GM10266 (cell line): ENCODE results near the gene VPS26B.
A peak's percentile ranks its signal among the peaks of the same experiment; 100 is the strongest.

Experiments used
- DNase-seq: peaks from one replicate; pipeline ENCODE4 v3.0.0; 2012; ENCODE audit errors: extremely low spot score
- CTCF ChIP-seq: IDR thresholded peaks from 2 replicates; pipeline ENCODE4 v1.5.1; 2012; ENCODE audit warnings: mild to moderate bottlenecking, low read depth; ENCODE audit not compliant: control insufficient read depth, insufficient read depth; ENCODE audit errors: missing control alignments

The VPS26B gene

GRCh38 chr11:134243913-134244312 is 19.4 kb downstream of the VPS26B start:
- no peak for DNase-seq
- TF ChIP-seq CTCF, result no peak

- peak; percentile 55 for TF ChIP-seq CTCF
- DNase-seq, result peak; percentile 34
Observed at GRCh38 chr11:134244593-134244992, 20.1 kb downstream of the VPS26B start.

DNA sequence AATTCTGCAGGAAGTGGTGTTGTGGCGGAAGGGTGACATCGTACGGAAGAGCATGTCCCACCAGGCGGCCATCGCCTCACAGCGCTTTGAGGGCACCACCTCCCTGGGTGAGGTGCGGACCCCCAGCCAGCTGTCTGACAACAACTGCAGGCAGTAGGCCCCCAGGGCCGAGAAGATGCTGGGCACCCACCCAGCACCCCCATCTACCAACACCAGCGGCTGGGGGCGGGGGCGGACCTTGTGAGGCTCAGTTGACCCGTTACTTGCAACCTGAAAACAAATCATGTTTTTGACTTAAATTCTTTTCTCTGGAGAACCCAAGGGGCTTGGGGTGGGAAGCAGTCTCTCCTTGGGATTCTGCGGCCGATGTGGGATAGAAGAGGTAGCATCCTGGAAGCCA is 21.0 kb downstream of the VPS26B start:
- no peak for TF ChIP-seq CTCF
- no peak for DNase-seq

DNA sequence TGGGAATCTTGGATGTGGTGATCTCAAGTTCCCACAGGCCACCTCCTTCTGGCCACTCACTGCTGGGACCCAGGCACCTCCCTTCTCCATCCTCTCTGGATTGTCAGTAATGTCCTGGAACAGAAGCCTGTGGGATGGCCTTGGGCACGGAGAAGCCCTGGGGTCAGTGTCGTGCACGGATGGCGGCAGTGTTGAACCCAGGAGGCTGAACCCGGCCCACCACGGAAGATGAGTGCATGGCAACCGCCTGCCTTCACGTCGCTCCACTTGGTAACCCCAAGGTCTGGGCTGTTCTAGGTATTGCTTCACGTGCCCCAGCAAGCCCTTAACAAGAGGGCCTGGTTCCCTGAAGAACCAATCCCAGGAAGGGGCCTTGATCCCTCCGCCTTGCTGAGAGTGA is 21.6 kb downstream of the VPS26B start:
- TF ChIP-seq CTCF, result no peak
- no peak for DNase-seq

- TF ChIP-seq CTCF, result no peak
- DNase-seq, result no peak
Observed at GRCh38 chr11:134246678-134247077, 22.2 kb downstream of the VPS26B start.

DNA sequence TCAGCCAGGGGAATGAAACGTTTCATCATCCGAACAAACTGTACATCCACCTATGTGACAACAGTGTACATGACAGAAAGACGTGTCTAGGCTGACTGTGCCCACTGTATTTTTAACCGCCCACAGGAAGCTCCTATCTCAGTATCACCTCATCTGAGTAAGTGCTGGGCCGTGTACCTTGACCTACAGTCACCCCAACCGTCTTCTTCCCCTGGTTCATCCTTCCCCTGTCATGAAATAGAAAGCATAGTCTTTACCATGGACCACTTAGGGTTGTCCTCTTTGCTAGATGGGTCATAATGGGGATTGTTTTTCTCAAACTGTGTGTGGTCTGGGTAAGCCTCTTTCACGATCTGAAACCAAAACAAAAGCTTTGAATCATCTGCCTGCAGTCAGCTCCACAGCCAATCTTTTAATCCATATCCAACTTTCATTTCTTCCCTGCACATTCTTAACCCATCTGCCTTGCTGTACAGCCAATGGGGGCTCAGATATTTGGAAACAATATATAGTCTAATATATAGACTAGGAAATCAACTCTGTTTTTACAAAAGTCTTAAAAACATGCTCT is 24.5 kb downstream of the VPS26B start:
- no peak for DNase-seq
- TF ChIP-seq CTCF, result no peak

DNA sequence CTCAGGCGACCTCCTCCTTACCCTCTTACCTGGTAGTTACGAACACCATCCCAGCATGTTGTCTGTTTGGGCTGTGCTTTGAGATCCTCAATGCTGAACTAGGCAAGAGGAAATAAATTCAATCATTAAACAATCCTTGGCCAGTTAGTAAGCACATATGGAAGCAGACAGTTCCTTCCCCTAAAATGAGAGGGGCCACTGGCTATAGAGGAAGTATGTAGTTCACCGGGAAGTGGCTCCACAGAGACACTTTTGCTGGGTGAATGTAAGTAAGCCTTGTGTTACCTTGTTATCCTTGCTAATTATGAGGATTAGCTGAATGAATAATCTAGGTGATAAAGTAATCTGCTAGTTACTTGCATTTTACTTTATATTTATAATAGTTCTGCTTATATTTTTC is 25.8 kb downstream of the VPS26B start:
- no peak for DNase-seq
- TF ChIP-seq CTCF, result no peak
